AG04450 (cell line): ENCODE results near the gene KIAA1328. TPM values are rescaled to one million over a fixed set of nuclear protein-coding genes. Genes with fewer than 3 reads are reported as not detected.

Experiments
- CTCF ChIA-PET: fragments of 300-600, 350-600 bp; formaldehyde crosslinking; extraction: SDS; loops from one replicate; lab custom pipeline; 2022; ENCODE audit warnings: antibody characterized with exemption, inconsistent platforms; lab: Charles Lee
- POLR2A ChIA-PET: fragments of 350-600 bp; formaldehyde crosslinking; extraction: SDS; loops from one replicate; lab custom pipeline; 2021; ENCODE audit warnings: antibody characterized with exemption, inconsistent platforms; lab: Yijun Ruan, JAX
- DNase-seq: peaks from one replicate; pipeline ENCODE4 v3.0.0-alpha.2; 2011; ENCODE audit warnings: low read depth, low spot score
- H3K27ac ChIP-seq: one replicate; pipeline ENCODE4 v1.5.1; 2012; ENCODE audit warnings: low read depth, low read length, control low read depth
- H3K27me3 ChIP-seq: one replicate; pipeline ENCODE4 v1.6.0; 2012; ENCODE audit warnings: low read length; ENCODE audit not compliant: control insufficient read depth, insufficient read depth
- H3K4me3 ChIP-seq: 2 replicates; pipeline ENCODE4 v1.5.1; 2011; ENCODE audit warnings: mild to moderate bottlenecking, low read depth, low read length, control low read depth
- H3K9me3 ChIP-seq: 2 replicates; pipeline ENCODE4 v1.5.1; 2012; ENCODE audit warnings: low read length; ENCODE audit not compliant: control insufficient read depth, insufficient read depth
- CTCF ChIP-seq: IDR thresholded peaks from 2 replicates; pipeline ENCODE4 v1.5.1; 2011; ENCODE audit warnings: low read depth, low read length, control low read depth, inconsistent platforms
- polyA plus RNA-seq: library from polyadenylated mRNA; depleted of rRNA; stranded (reverse); fragments of >200 nt; gene quantifications from 2 replicates; pipeline ENCODE4 v1.2.3, GENCODE V29; 2011

The KIAA1328 gene
- polyA plus RNA-seq, 1 experiment, result 3.9 TPM

GRCh38 chr18:36792634-36793283 lies 36.2 kb upstream of the KIAA1328 start:
- CTCF ChIA-PET, result interaction anchor here (1.3 kb wide), 1 partner anchor 105 kb away, joined by 3 read pairs; no protein-coding TSS in a partner anchor
- POLR2A ChIA-PET, result no interaction called here
- Histone ChIP-seq H3K27ac (no peak overlapping the region), H3K27me3 (no peaks in the 10 kb centered on the region), H3K4me3 (no peak overlapping the region), H3K9me3 (no peaks in the 10 kb centered on the region)
- TF ChIP-seq CTCF, result no peak
- no peak for DNase-seq

GRCh38 chr18:36798738-36799473 lies 30.0 kb upstream of the KIAA1328 start:
- TF ChIP-seq CTCF, result no peak
- no peak for DNase-seq
- Histone ChIP-seq H3K4me3 (no peak overlapping the region), H3K27ac (peak overlapping the region; percentile 12), H3K9me3 (no peaks in the 10 kb centered on the region), H3K27me3 (no peaks in the 10 kb centered on the region)
- ChIA-PET CTCF (interaction anchor here (0.8 to 1.8 kb wide), 2 partner anchors 10 to 703 kb away, joined by 3 to 5 read pairs; no protein-coding TSS in a partner anchor), POLR2A (no interaction called here)

- ChIA-PET CTCF (no interaction called here), POLR2A (no interaction called here)
- DNase-seq, result no peak
- H3K27ac ChIP-seq, result no peak overlapping the region
- no peak overlapping the region for H3K4me3 ChIP-seq
- no peaks in the 10 kb centered on the region for H3K27me3 ChIP-seq
- H3K9me3 ChIP-seq, result no peaks in the 10 kb centered on the region
- no peak for TF ChIP-seq CTCF
Observed at GRCh38 chr18:36805105-36805504, 23.8 kb upstream of the KIAA1328 start.

GRCh38 chr18:36808681-36809080 lies 20.2 kb upstream of the KIAA1328 start:
- Histone ChIP-seq H3K9me3 (no peaks in the 10 kb centered on the region), H3K27ac (peak overlapping the region; percentile 54), H3K4me3 (no peak overlapping the region), H3K27me3 (no peaks in the 10 kb centered on the region)
- DNase-seq, result no peak
- TF ChIP-seq CTCF, result no peak
- POLR2A ChIA-PET, result no interaction called here
- CTCF ChIA-PET, result interaction anchor here (0.6 to 2.9 kb wide), 9 partner anchors 9 to 509 kb away, joined by 3 to 12 read pairs (median 4); no protein-coding TSS in a partner anchor
